ENCODE results near the gene NOPCHAP1. TPM values are rescaled to one million over a fixed set of nuclear protein-coding genes. Genes with fewer than 3 reads are reported as not detected.

The NOPCHAP1 gene
- total and polyA plus RNA-seq, 9 donors = 4.5 to 20.2 (median 13.1) TPM

- H3K36me3 ChIP-seq = no peaks in the 10 kb centered on the region
- intact Hi-C loops (cut with DNase I) = no loop called here
- WGBS, 3 donors = 82 to 92% (median 89%) methylated on average over 3 of the region's 3 CpGs
- TF ChIP-seq POLR2A (IDR thresholded peaks at IDR 0.05) (no peak), EP300 (IDR thresholded peaks at IDR 0.05) (no peak)
- TF ChIP-seq, protein P1, sequence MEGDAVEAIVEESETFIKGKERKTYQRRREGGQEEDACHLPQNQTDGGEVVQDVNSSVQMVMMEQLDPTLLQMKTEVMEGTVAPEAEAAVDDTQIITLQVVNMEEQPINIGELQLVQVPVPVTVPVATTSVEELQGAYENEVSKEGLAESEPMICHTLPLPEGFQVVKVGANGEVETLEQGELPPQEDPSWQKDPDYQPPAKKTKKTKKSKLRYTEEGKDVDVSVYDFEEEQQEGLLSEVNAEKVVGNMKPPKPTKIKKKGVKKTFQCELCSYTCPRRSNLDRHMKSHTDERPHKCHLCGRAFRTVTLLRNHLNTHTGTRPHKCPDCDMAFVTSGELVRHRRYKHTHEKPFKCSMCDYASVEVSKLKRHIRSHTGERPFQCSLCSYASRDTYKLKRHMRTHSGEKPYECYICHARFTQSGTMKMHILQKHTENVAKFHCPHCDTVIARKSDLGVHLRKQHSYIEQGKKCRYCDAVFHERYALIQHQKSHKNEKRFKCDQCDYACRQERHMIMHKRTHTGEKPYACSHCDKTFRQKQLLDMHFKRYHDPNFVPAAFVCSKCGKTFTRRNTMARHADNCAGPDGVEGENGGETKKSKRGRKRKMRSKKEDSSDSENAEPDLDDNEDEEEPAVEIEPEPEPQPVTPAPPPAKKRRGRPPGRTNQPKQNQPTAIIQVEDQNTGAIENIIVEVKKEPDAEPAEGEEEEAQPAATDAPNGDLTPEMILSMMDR (IDR thresholded peaks at IDR 0.05) = no peak
- H3K27me3 ChIP-seq = no peaks in the 10 kb centered on the region
- H3K9me3 ChIP-seq = no peaks in the 10 kb centered on the region
- H3K4me1 ChIP-seq (ENCODE audit: insufficient read depth) = no peaks in the 10 kb centered on the region
- no peak for DNase-seq
- H3K27ac ChIP-seq = no peak overlapping the region
- no peak overlapping the region for H3K4me3 ChIP-seq
These were observed 8.2 kb downstream of the NOPCHAP1 start for GRCh38 chr12:104994336-104994735.

DNA sequence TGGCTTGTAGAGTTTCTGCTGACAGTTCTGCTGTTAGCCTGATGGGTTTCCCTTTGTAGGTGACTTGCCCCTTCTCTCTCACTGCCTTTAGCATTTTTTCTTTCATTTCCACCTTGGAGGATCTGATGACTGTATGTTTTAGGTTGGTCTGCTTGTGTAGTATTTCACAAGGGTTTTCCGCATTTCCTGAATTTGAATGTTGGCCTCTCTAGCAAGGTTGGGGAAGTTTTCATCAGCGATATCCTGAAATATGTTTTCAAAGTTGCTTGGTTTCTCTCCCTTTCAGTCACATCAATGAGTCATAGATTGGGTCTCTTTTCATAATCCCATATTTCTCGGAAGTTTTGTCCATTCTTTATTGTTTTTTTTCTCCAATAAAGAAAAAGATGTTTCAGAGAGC, 11.4 kb downstream of the NOPCHAP1 start:
- H3K4me1 ChIP-seq (ENCODE audit: insufficient read depth) = no peaks in the 10 kb centered on the region
- H3K9me3 ChIP-seq = no peaks in the 10 kb centered on the region
- no peak overlapping the region for H3K27ac ChIP-seq
- WGBS, 3 donors = 94 to 97% (median 95%) methylated on average over 3 of the region's 3 CpGs
- H3K36me3 ChIP-seq = no peaks in the 10 kb centered on the region
- intact Hi-C loops (cut with DNase I) = no loop called here
- H3K4me3 ChIP-seq = no peak overlapping the region
- DNase-seq = no peak
- H3K27me3 ChIP-seq = no peaks in the 10 kb centered on the region
- TF ChIP-seq EP300 (IDR thresholded peaks at IDR 0.05) (no peak), POLR2A (IDR thresholded peaks at IDR 0.05) (no peak)
- TF ChIP-seq, protein P1 (IDR thresholded peaks at IDR 0.05) = no peak

GRCh38 chr12:104998423-104999346, 12.6 kb downstream of the NOPCHAP1 start:
- WGBS, 3 donors = 79 to 83% (median 80%) methylated on average over 15 of the region's 15 CpGs
- no peaks in the 10 kb centered on the region for H3K4me1 ChIP-seq (ENCODE audit: insufficient read depth)
- H3K36me3 ChIP-seq = no peaks in the 10 kb centered on the region
- no peak overlapping the region for H3K4me3 ChIP-seq
- H3K27me3 ChIP-seq = no peaks in the 10 kb centered on the region
- TF ChIP-seq, protein P1 (IDR thresholded peaks at IDR 0.05) = no peak
- TF ChIP-seq POLR2A (IDR thresholded peaks at IDR 0.05) = no peak
- TF ChIP-seq EP300 (IDR thresholded peaks at IDR 0.05) = no peak
- DNase-seq = peak in 1 of 5 donors; percentile 28
- H3K9me3 ChIP-seq = no peaks in the 10 kb centered on the region
- H3K27ac ChIP-seq = no peak overlapping the region
- intact Hi-C loops (cut with DNase I) = no loop called here

DNA sequence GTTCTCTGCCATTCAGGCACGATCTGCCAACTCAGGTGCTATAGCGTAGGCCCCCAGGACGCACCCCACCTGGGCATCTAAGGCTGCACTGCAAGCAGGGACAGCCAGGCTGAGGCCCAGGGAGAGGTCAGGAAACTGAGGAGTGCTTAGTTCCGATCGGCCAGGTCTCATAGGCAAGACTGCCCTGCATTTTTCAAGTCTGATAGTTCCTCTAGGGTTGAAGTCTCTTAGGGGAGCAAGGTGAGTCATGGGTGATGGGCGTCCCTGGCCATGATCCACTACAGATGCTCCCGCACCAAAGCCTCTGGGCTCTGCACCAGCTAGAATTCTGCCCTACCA, 13.2 kb downstream of the NOPCHAP1 start:
- intact Hi-C loops (cut with DNase I) = no loop called here
- 75 to 92% (median 91%) methylated on average over 7 of the region's 7 CpGs for WGBS, 3 donors
- no peak for DNase-seq
- Histone ChIP-seq H3K9me3 (no peaks in the 10 kb centered on the region), H3K4me1 (ENCODE audit: insufficient read depth) (no peaks in the 10 kb centered on the region), H3K36me3 (no peaks in the 10 kb centered on the region), H3K27me3 (no peaks in the 10 kb centered on the region), H3K27ac (no peak overlapping the region), H3K4me3 (no peak overlapping the region)
- TF ChIP-seq, protein P1 (IDR thresholded peaks at IDR 0.05) = no peak
- TF ChIP-seq POLR2A (IDR thresholded peaks at IDR 0.05) = no peak
- TF ChIP-seq EP300 (IDR thresholded peaks at IDR 0.05) = no peak

Data from ovary (tissue), 9 donors.